Right kidney (tissue), 1 donor: ENCODE results near the gene TMPRSS2.
A peak's percentile ranks its signal among the peaks of the same experiment; 100 is the strongest.
"Not testable (repeated sequence)": the region's sequence is repeated elsewhere in the genome, so short reads cannot be mapped to it uniquely, and the experiment has no call there.

Experiments
- DNase-seq: peaks from one replicate; pipeline ENCODE4 v3.0.0-alpha.2; 2016

TMPRSS2 gene

DNA sequence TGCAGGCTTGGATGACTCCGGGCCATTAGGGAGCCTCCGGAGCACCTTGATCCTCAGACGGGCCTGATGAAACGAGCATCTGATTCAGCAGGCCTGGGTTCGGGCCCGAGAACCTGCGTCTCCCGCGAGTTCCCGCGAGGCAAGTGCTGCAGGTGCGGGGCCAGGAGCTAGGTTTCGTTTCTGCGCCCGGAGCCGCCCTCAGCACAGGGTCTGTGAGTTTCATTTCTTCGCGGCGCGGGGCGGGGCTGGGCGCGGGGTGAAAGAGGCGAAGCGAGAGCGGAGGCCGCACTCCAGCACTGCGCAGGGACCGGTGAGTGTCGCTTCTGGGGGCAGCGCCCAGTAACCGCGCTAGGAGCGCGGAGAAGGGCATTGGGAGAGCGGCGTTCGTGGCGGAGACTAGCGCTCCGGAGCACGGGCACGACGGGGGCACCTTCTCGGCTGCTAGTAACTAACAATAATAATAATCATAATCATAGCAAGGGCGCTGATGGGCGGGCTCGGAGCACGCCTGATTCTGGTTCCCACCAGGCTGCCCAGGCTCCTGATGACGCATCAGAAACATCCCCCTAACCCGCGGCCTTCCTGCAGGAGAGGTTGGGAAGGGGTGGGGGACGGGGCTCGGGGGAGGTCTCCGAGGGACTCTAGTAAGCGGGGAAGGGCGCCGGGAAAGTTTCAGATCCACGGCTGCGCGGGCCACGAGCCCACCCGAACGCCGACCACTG is 81.8 kb downstream of the TMPRSS2 start, which contains the start of gene MX1:
Gene MX1 (plus strand): TSS at position 286 of the 722 bp plus-strand sequence. CDS start 5,832 bp downstream, outside the sequence.
- DNase-seq = peak; percentile 77

- DNase-seq = no peak
Measured at GRCh38 chr21:41425588-41425953, 82.4 kb downstream of the TMPRSS2 start.

DNA sequence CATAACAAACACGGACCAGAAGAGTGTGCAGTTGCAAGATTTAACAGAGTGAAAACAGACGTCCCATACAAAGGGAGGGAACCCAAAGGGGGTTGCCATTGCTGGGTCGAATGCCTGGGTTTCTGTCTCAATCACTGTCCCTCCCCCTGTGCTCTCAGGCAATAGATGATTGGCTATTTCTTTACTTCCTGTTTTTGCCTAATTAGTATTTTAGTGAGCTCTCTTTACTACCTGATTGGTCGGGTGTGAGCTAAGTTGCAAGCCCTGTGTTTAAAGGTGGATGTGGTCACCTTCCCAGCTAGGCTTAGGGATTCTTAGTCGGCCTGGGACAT is 84.7 kb downstream of the TMPRSS2 start:
- not testable (repeated sequence) for DNase-seq

DNA sequence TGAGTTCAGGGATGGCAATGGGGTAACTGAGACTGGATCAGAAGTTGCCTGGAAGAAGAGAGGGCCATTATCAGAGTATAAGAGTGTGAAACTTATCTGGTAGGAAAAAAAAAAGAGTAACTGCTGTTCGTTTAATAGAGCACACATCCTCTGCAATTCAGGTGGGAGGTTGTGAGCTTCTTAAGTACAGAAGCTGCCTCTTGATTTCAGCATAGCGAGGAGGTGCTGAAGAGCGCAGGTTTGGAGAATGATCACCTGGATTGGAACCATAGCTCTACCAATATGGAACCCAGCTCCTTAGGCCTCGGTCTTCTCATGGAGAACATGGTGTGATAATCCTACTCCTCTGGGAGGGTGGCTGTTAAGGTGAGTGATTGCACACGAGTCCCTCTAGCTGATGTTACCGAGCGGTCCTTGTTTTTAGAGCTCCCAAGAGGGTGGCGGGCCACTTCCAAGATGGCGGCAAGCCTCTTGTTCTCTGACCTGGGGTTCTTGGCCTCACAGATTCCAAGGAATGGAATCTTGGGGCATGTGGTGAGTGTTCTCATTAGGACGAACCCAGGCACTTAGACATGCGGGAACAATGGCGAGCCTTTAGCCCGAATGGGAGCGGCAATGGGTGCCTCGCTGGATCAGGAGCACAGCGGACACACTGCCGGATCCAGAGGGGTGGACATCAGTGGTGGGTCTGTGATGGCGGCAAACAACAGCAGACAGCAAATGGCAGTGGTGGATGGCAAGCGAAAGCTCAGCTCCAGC is 85.2 kb downstream of the TMPRSS2 start:
- DNase-seq = no peak

DNA sequence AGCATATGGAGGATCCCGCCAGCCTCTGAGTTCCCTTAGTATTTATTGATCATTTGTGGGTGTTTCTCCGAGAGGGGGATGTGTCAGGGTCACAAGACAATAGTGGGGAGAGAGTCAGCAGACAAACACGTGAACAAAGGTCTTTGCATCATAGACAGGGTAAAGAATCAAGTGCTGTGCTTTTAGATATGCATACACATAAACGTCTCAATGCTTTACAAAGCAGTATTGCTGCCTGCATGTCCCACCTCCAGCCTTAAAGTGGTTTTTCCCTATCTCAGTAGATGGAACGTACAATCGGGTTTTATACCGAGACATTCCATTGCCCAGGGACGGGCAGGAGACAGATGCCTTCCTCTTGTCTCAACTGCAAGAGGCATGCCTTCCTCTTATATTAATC is 87.0 kb downstream of the TMPRSS2 start:
- not testable (repeated sequence) for DNase-seq

DNA sequence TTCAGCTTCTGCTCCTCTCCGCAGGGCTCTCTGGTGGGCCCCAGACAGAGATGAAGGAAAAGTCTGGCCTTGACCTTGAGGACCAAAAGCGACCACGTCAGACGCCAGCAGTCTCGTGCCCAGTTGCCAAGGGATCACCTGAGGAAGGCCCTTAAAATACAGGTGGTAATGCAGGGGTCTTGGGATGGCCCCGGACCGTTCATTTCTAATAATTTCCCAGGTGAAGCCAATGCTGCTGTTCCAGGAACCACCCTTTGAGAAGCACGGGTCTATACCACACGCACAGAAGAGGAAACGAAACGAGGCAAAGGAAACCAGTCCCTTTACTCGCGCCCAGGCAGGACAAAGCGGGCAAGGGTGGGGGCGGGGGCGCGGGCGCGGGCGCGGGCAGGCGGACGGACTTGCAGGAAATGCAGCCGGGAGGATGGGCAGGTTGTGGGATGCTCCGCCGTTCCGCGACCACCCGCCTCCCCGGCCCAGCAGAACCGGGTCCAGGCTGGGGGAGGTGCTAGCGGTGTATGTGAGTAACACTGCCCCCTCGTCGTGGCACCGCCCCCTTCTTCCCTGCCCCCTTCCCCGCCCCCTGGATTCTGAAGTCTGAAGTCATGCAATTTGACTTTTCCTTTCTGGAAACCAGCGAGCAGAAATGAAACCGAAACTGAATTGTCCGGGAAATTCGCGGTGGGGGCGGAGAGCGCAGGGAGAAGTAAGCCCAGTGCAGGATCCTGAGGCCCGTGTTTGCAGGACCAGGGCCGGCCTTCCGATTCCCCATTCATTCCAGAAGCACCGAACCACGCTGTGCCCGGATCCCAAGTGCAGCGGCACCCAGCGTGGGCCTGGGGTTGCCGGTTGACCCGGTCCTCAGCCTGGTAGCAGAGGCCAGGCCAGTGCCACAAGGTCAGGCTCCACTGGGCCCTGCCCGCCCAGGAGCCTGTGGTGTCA is 87.8 kb downstream of the TMPRSS2 start:
- DNase-seq = peak; percentile 76

DNA sequence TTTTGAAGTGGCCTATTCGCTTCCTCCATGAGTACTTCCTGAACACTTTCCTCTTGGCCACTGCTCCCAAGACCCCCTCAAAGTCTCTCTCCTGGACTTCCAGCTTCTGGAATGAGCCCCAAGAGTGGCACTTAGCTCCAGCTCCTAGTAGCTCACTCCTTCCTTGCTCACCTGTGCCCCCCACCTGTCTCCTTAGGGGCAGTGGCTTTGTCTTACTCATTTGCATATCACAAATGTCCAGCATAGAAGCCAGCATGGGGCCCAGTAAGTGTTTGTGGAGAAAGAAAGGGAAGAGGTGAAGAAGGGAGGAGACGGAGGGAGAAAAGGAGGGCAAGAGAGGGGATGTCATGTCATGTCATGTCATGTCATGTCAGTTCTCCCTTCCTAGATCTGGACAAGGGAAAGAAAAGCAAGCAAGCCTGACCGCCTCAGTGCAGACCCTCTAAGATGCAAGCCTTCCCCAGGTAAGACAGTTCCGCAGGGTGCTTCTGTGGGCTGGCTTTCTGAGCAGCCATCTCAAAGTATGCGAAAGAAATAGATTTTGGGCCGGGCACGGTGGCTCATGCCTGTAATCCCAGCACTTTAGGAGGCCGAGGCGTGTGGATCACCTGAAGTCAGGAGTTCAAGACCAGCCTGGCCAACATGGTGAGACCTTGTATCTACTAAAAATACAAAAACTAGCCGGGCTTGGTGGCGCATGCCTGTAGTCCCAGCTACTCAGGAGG is 88.8 kb downstream of the TMPRSS2 start:
- no peak for DNase-seq

DNA sequence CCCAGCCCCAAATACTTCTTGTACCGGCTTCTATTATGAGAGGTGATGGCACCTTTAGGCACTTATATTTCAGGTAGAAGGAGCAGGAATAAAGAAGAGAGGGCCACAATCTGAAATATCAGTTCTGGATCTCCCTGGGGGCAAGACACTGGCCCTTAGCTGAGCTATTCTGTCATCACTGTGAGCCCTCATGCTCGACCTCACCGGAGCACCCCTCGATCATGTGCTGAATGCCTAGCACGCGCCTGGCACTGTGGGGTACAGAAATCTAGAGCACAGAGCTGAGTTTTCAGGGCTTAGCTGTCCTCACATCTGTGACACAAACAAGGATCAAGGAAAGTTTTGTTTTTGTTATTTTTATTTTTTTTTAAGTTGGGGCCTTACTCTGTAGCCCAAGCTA is 89.6 kb downstream of the TMPRSS2 start:
- DNase-seq = no peak

GRCh38 chr21:41417505-41417904 is 90.5 kb downstream of the TMPRSS2 start:
- DNase-seq = not testable (repeated sequence)
